ENCODE data around the gene GGTLC1.

GGTLC1 gene

DNA sequence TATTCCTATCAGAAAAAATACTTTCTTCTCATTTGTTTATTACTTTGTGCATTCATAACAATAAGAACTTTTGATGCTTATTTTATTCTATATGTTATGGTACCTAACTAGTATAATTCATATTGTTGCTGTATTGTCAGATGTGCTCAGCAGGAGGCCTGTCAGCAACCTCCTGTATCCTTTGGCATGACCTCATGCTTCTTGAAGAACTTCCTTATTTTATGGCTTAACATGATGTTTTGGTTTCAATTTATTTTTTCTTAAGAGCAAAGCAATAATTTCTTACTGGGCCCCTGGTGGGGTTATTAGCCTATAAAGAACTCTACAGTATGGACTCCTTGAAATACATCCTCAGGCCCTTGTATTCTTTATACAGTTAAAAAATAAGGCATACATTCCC lies 17.3 kb downstream of the GGTLC1 start:
- TF ChIP-seq, protein P1, sequence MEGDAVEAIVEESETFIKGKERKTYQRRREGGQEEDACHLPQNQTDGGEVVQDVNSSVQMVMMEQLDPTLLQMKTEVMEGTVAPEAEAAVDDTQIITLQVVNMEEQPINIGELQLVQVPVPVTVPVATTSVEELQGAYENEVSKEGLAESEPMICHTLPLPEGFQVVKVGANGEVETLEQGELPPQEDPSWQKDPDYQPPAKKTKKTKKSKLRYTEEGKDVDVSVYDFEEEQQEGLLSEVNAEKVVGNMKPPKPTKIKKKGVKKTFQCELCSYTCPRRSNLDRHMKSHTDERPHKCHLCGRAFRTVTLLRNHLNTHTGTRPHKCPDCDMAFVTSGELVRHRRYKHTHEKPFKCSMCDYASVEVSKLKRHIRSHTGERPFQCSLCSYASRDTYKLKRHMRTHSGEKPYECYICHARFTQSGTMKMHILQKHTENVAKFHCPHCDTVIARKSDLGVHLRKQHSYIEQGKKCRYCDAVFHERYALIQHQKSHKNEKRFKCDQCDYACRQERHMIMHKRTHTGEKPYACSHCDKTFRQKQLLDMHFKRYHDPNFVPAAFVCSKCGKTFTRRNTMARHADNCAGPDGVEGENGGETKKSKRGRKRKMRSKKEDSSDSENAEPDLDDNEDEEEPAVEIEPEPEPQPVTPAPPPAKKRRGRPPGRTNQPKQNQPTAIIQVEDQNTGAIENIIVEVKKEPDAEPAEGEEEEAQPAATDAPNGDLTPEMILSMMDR (IDR thresholded peaks at IDR 0.05; ENCODE audit: borderline replicate concordance, extremely low read depth, low read length, poor library complexity, severe bottlenecking) = no peak
- TF ChIP-seq EZH2 (IDR thresholded peaks at IDR 0.05; ENCODE audit: borderline replicate concordance, low read depth, low read length, severe bottlenecking) = no peak
- Histone ChIP-seq H3K27me3 (ENCODE audit: insufficient read depth, low read length, poor library complexity) (no peaks in the 10 kb centered on the region), H3K9ac (ENCODE audit: low read depth, low read length) (no peak overlapping the region), H3K4me1 (ENCODE audit: insufficient read depth, low read length) (peaks cover 3% of the 10 kb centered on the region; the same call in 1 of the 2 replicates), H4K20me1 (ENCODE audit: insufficient read depth, low read length) (no peaks in the 10 kb centered on the region), H3K27ac (ENCODE audit: low read length) (no peak overlapping the region), H2AFZ (ENCODE audit: low read depth, low read length) (no peak overlapping the region), H3K4me3 (ENCODE audit: low read depth in 1 of 2, low read length in 2 of 2) (no peak overlapping the region), H3K4me2 (ENCODE audit: insufficient read depth, low read length) (no peak overlapping the region), H3K36me3 (ENCODE audit: insufficient read depth, low read length) (no peaks in the 10 kb centered on the region), H3K9me3 (ENCODE audit: insufficient read depth, low read length, severe bottlenecking) (no peaks in the 10 kb centered on the region), H3K79me2 (ENCODE audit: insufficient read depth, low read length) (no peaks in the 10 kb centered on the region)
- no peak for ATAC-seq (ENCODE audit: insufficient read depth, low read depth)
- no peak for DNase-seq

DNA sequence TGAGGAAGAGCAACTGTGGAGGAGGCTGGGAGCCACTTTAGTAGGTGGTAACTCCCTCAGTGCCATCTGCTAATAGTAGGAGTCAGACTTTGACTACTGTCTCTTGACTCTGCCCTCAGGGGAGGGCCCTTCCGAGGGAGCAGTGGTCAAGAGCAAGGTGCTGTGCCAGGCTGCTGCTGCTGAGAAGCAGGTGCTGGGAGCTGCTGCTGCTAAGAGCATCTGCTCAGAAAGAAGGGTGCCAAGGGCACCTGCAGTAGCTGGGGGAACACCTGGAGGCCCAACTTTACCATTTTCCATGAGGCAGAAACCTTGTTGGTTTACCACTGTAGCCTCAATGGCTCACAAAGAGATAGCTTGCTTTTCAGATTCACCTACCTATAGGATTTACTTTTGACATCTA lies 18.5 kb downstream of the GGTLC1 start:
- Histone ChIP-seq H2AFZ (ENCODE audit: low read depth, low read length) (no peak overlapping the region), H3K9me3 (ENCODE audit: insufficient read depth, low read length, severe bottlenecking) (peaks cover 10% of the 10 kb centered on the region), H3K4me2 (ENCODE audit: insufficient read depth, low read length) (no peak overlapping the region), H4K20me1 (ENCODE audit: insufficient read depth, low read length) (no peaks in the 10 kb centered on the region), H3K9ac (ENCODE audit: low read depth, low read length) (no peak overlapping the region), H3K4me1 (ENCODE audit: insufficient read depth, low read length) (peaks cover under 1% of the 10 kb centered on the region; the same call in 1 of the 2 replicates), H3K27me3 (ENCODE audit: insufficient read depth, low read length, poor library complexity) (no peaks in the 10 kb centered on the region), H3K27ac (ENCODE audit: low read length) (no peak overlapping the region), H3K79me2 (ENCODE audit: insufficient read depth, low read length) (no peaks in the 10 kb centered on the region), H3K4me3 (ENCODE audit: low read depth in 1 of 2, low read length in 2 of 2) (no peak overlapping the region), H3K36me3 (ENCODE audit: insufficient read depth, low read length) (no peaks in the 10 kb centered on the region)
- DNase-seq (no peak), ATAC-seq (ENCODE audit: insufficient read depth, low read depth) (no peak)
- no peak for TF ChIP-seq EZH2 (IDR thresholded peaks at IDR 0.05; ENCODE audit: borderline replicate concordance, low read depth, low read length, severe bottlenecking)
- TF ChIP-seq, protein P1 (IDR thresholded peaks at IDR 0.05; ENCODE audit: borderline replicate concordance, extremely low read depth, low read length, poor library complexity, severe bottlenecking) = no peak

DNA sequence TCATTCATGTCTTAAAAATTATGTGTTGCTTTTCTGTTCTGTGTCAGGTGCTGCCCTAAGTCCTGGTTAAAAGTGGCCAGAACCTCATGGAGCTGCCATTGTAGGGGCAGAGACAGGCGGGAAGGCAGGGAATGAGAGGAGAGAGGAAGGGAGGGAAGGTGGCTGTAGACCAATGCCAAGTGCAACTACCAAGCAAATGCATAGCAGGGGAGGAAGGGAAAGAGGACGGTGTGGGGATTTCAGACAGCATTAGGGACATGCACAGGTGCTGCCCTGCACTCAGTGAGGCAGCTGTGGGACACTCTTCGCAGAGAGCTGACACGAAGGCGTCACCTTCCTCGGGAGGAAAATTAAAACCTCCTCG lies 21.0 kb downstream of the GGTLC1 start:
- Histone ChIP-seq H3K4me1 (ENCODE audit: insufficient read depth, low read length) (no peaks in the 10 kb centered on the region), H3K9me3 (ENCODE audit: insufficient read depth, low read length, severe bottlenecking) (peaks cover 31% of the 10 kb centered on the region), H2AFZ (ENCODE audit: low read depth, low read length) (no peak overlapping the region), H3K79me2 (ENCODE audit: insufficient read depth, low read length) (no peaks in the 10 kb centered on the region), H3K27ac (ENCODE audit: low read length) (no peak overlapping the region), H3K4me2 (ENCODE audit: insufficient read depth, low read length) (no peak overlapping the region), H3K9ac (ENCODE audit: low read depth, low read length) (no peak overlapping the region), H3K4me3 (ENCODE audit: low read depth in 1 of 2, low read length in 2 of 2) (no peak overlapping the region), H4K20me1 (ENCODE audit: insufficient read depth, low read length) (no peaks in the 10 kb centered on the region), H3K27me3 (ENCODE audit: insufficient read depth, low read length, poor library complexity) (no peaks in the 10 kb centered on the region), H3K36me3 (ENCODE audit: insufficient read depth, low read length) (no peaks in the 10 kb centered on the region)
- no peak for DNase-seq
- TF ChIP-seq, protein P1 (IDR thresholded peaks at IDR 0.05; ENCODE audit: borderline replicate concordance, extremely low read depth, low read length, poor library complexity, severe bottlenecking) = no peak
- TF ChIP-seq EZH2 (IDR thresholded peaks at IDR 0.05; ENCODE audit: borderline replicate concordance, low read depth, low read length, severe bottlenecking) = no peak
- no peak for ATAC-seq (ENCODE audit: insufficient read depth, low read depth)
